HG03520 (cell line): ENCODE measurements around the gene FCN1.

Experiments
- ATAC-seq: cut with Tn5 transposase; IDR thresholded peaks from one replicate; pipeline ENCODE4 v1.9.1; 2021; ENCODE audit warnings: mild to moderate bottlenecking, moderate library complexity; ENCODE audit not compliant: unreplicated experiment

Gene FCN1

DNA sequence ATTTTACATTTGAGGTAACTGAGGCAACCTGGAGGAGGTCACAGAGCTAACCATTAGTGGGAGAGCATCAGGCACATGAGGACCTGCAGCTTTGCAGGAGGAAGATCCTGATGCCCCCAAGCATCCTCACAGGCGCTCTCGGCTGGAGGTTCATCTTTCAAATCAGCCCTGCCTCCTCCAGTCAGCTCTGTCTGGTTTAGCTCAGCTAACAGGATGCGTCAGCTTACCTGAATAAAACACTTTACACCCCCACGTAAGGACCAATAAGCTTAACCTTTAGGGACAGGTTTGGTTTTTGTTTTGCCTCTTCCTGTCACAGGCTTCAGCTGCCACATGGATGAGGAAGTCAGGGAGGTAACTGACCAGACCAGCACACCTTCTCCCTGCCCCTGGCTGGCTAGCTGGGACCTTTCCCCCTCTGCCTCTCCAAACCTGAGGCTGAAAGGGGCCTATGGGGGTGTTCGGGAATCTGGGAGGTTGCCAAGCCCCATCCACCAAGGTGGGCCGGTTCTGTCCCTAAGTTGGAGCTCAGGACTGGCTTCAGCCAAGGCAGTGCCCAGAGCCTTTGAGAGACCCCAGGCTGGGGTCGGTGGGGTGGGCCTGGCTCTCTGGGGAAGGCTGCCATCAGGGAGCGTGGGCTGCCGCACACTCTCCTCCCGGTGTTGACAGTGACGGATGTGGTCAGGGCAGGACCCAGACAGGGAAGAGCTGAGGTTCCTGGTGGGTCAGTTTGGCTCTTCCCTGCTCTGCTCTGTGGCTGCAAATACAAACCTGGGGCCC is 20.0 kb upstream of the FCN1 start:
- no peak for ATAC-seq

- ATAC-seq: no peak
These were observed 19.4 kb upstream of the FCN1 start for GRCh38 chr9:134937164-134937555.

GRCh38 chr9:134936346-134937163 is 18.8 kb upstream of the FCN1 start:
- ATAC-seq: no peak

DNA sequence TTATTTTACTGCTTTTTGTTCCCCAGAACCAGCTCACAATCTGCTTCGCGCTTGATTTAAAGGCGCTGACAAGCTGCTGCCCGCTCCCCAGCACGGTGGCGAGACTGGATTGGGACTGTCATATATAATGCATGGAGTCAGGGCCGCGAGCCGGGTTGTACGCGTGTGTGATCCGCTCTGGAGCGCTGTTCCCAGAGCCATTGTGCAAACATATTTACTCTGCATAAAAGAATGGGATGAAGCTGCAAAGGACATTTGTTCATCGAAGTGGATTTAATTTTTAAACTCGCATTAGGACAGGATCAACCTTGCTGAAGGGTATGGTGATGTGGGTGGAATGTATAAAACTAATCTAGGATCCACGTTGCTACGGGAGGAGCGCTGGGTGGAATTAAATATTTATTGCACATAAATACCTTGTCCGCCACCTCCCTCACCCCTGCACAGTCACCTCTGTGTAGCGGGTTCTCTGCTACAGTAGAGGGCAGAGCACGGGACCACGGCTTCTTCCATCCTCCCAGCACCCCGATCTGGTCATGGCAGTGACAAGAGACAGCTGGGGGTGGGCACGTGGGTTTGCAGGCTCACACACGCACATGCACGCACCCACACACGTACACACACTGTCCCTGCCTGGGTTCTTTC is 18.1 kb upstream of the FCN1 start:
- ATAC-seq: no peak

DNA sequence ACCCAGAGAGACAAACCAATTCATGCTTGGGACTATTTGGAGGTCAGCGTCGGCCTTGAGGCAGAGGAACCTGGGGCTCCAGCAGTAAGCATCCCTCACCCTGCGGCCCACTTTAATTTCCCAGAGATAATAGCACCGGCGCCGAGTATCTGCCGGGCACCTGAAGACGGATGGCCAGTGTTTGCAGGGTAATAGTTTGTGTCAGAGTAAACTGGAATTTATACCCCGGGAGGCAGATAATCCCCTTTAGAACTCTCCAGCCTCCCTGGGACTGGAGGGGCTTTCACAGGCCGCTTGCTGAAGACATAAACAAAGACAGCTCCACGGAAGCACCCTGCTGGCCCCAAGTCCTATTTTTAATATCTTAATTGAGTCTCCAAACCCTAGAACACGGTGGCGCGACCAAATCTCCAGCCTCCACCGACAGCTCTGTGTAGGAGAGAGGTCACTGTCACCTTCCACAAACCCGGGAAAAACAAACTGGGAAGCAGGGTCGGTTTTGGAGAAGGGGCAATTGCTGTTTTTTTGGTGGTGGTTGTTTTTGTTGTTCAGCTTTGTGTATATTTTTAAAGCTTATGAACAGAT is 17.4 kb upstream of the FCN1 start:
- ATAC-seq: no peak

DNA sequence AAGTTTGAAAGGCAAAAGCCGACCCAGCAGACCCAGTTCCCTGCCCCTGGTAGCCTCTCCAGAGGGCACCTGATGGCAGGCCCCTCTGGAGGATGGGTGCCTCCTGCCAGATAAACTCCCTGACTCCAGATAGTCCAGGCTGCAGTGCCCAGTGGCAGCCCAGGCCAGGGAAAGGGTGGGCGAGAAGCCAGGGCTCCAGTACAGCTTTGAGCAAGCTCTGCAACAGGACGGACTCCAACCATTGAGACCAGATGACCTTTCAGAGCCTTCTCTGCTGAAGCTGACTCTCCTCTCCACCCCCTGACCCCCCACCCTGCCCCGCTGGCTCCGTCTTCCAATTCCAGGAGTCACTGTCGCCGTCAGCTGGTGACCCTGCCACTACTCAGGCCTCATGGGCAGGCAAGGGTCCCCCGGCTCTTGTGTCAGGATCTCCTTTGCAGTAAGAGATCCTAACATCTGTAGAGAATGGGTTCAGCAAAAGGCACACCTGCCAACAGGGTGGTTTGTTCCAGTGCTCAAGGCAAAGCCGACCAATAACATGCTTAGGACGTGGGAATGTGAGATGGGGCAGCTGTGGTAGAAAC is 15.5 kb upstream of the FCN1 start:
- no peak for ATAC-seq

DNA sequence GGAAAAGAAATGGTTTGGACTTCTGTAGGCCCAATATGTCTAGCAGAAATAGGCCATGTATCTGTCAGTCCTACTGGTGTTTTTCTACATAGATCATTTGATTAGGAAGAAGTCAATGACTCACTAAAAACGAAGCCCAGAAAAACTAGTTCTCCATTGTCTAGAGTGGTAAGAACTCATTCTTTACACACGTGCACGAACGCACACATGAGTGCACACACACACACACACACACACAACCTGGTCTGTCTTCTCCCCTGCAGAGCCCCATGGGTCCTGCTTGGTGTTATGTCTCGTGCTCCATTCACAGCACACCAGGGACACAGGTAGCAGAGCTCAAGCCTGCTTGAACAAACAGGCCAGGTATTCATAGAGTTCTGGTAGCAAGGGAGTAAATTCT is 14.9 kb upstream of the FCN1 start:
- no peak for ATAC-seq

DNA sequence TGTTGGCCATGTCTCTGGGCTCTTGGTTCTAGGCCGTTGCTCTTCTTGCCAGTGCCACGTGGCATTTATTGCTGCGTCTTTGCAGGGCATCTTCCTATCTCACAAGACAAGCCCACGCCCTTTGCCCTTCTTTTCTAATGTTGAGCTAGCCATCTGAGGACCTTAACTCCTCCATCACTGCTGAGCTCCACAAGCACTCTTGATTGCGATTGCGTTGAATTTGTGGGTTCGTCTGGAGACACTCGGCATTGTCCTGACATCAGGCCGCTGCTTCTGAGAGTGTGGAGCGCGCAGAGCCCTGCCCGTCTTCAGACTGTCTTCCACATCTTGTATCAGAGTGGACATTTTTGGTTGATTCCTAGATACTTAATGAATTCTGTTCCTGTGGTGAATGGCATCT is 14.5 kb upstream of the FCN1 start:
- ATAC-seq: no peak

- ATAC-seq: peak; percentile 51
These were observed 12.7 kb upstream of the FCN1 start for GRCh38 chr9:134930398-134930797.

DNA sequence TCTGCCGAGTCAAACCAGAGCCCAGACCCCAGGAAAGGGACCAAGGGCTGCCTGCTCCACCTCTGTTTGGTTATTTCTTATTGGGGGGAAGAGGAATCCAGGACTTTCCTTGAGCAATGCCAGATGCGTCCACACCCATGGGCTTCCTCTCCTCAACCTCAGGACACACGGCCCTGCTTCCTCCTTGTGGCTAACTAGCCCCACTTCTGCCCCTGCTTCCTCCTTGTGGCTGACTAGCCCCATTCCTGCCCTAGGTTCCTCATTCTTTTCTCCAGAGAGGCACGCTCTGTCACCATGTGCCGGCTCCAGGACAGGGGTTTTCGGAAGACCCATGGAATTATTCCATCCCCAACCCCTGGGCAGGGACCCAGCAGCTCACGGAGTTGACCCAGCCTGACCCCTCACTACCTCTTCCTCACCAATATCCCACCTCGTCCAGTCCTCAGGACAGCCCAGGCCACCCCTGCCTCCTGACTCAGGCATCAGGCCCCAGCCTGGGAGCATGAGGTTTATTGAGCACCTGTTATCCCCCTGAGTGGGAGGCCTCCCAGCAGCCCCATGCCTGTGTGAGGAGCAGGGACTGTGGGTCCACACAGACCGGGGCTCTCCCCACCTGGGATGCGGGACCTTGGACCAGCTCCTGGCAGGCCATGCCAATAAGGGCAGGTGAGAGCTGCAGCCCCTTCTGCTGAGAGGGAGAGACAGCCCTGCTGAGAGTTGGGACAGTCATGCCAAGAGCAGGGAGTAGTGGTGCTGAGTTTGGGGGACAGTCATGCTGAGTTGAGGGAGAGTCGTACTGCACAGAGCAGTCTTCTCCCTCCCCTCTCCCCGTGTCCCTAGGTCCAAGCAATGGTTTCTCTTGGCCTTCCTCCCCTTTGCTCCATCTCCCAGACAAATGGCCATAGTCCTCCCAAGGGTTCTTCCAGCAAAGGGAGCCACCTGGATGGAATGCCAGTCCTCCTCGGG is 11.8 kb upstream of the FCN1 start:
- ATAC-seq: no peak

GRCh38 chr9:134928436-134929192 is 10.9 kb upstream of the FCN1 start:
- ATAC-seq: no peak

- ATAC-seq: no peak
These were observed 7.3 kb upstream of the FCN1 start for GRCh38 chr9:134925011-134925511.

GRCh38 chr9:134923466-134923865 is 5.8 kb upstream of the FCN1 start:
- no peak for ATAC-seq

DNA sequence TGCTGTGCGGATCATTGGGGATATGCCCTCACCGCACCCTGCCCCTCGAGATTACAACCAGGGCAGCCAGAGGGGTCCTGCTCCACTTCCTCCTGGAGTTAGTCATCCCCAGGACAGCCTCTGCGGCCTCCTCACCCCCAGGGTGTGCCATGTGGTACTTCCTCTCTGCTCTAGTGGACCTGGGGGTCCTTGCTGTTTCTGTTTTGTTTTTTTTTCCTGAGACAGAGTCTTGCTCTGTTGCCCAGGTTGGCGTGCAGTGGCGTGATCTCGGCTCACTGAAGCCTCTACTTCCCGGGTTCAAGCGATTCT is 5.2 kb upstream of the FCN1 start:
- no peak for ATAC-seq

DNA sequence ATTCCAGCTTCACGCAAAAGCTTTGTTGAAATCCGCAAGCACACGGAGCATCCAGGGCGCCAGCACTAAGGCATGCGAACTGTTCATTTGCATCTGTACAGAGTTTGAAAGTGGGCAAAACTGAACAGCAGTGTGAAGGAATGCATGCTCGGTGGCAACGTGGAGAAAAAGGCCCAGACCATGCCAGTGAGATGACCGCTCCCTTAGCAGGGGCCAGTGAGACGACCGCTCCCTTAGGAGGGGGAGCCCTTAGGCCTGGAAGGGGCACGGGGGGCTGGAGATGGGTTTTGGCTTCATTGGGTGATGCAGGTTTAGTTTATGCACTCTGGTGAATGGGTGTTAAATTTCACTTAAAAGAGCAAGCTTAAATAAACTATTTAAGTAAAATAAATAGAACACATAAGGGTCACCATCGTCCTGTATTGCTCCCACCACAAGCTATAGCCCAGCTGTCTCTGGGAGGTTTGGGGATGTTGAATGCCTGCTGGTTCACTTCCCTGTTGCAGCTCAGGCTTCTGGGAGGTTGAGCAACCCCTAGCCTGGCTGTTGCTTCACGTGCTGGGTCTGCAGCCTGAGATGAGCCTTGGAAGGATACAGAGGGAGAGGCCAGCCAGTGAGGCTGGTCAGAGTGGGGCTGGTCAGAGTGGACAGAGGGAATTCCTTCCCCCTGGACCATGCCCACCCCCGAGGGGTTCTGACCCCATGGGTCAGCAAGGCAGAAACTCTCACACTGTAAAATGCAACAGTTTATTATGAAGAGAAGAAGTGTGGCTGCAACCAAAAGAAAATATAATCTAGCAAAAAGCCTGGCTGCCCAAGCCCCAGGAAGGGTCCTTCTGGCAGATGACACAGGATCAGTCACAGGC is 4.6 kb upstream of the FCN1 start:
- ATAC-seq: no peak

GRCh38 chr9:134919303-134919702 is 1.6 kb upstream of the FCN1 start:
- ATAC-seq: no peak

DNA sequence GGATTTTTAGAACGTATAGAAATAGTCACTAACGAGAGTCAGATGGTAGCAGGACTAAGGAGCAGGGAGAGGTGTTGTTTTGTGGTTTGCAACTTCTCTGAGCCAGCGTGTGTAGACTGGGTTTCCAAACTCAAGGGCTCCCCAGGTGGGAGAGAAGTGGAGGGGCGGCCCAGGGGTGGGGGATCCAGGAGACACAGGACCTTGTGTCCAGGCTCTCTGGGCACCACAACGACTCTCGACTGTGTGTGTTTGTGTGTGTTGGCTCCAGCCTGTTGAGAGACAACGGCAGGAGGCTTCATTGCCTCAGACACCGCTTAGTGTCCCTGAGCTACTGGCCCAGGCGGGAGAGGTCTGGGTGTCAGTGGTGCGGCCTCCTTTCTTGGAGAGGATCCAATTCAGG is 934 bp upstream of the FCN1 start:
- no peak for ATAC-seq

GRCh38 chr9:134916161-134916665 is 1.5 kb downstream of the FCN1 start:
- no peak for ATAC-seq
